CD1c-positive myeloid dendritic cell (primary cell): Measurements from ENCODE around the gene ALOX12B.
"Not testable (repeated sequence)": the region's sequence is repeated elsewhere in the genome, so short reads cannot be mapped to it uniquely, and the experiment has no call there.

Source experiments
- DNase-seq: peaks from one replicate; pipeline ENCODE4 v3.0.0-alpha.2; 2016; ENCODE audit errors: extremely low spot score

ALOX12B gene

GRCh38 chr17:8064561-8065019 lies 22.9 kb downstream of the ALOX12B start:
- DNase-seq = no peak

DNA sequence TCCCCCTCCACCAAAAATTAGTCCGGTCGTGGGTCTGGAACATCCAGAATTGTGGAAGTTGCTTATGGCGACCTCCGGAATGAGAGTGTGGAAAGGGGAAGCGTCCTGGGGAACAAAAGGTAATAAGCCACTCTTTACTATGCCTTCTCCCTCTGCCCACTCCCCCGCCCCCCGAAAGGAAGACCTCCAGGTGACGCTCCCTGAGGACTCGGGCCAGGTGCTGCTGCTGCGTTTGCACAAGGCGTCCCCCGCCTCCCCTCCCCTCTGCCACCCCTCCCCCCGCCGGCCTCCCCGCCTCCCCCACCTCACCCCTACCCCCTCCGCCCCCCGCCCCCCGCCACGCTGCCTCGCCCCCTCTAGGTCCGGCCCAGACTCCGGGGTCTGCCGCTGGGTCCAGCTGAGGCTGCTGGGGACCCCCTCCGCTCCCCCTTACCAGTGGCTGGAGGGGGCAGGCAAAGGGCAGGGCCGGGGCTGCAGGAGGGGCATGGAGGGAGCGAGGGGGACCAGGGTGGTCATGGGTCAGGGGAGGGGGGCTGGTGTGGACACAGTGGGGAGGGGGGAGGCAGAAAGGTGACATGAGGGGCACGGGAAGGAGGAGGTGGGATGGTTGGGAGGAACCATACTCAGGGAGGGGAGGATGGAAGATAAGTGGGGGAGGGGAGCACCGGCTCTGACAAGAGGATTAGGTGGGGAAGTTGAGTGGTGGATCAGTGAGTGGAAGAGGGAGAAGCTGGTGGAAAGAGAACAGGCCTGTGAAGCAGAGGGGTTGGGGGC lies 23.6 kb downstream of the ALOX12B start:
- DNase-seq = peak; percentile 29

- no peak for DNase-seq
Measured at GRCh38 chr17:8062807-8063483, 24.6 kb downstream of the ALOX12B start.

DNA sequence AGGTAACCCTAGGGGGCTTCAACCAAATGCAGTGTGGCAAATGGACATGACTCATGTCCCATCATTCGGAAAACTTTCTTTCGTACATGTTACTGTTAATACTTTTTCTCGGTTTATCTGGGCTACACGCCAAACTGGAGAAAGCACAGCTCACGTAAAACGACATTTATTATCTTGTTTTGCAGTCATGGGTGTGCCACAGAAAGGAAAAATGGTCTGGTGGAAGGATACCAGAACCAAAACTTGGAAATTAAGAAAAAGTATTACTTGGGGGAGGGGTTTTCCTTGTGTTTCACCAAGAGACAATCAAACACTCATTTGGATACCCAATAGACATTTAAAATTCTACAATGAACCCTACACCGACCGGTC lies 25.1 kb downstream of the ALOX12B start:
- no peak for DNase-seq

- DNase-seq = not testable (repeated sequence)
Measured at GRCh38 chr17:8061851-8062250, 25.7 kb downstream of the ALOX12B start.

GRCh38 chr17:8060274-8060673 lies 27.2 kb downstream of the ALOX12B start:
- peak; percentile 91 for DNase-seq

GRCh38 chr17:8059131-8059530 lies 28.4 kb downstream of the ALOX12B start:
- DNase-seq = no peak

DNA sequence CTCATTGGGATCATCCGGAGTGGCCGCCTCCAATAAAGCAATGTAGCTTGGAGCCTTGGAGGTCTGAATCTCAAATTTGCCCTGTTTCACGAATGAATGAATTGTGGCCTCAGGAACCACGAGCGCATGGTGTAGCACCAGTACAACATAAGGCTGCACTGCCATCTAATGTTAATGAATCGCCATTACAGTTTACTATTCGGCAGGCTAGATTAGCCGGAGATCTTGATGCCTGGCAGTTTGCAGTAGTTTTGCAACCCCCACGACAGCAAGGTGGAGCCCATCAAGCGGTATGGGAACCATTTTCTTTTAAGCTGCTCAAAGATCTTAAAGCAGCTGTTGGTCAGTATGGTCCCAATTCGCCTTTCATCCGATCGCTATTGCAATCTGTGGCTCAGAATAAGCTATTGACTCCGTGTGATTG lies 29.8 kb downstream of the ALOX12B start:
- DNase-seq = peak; percentile 88

DNA sequence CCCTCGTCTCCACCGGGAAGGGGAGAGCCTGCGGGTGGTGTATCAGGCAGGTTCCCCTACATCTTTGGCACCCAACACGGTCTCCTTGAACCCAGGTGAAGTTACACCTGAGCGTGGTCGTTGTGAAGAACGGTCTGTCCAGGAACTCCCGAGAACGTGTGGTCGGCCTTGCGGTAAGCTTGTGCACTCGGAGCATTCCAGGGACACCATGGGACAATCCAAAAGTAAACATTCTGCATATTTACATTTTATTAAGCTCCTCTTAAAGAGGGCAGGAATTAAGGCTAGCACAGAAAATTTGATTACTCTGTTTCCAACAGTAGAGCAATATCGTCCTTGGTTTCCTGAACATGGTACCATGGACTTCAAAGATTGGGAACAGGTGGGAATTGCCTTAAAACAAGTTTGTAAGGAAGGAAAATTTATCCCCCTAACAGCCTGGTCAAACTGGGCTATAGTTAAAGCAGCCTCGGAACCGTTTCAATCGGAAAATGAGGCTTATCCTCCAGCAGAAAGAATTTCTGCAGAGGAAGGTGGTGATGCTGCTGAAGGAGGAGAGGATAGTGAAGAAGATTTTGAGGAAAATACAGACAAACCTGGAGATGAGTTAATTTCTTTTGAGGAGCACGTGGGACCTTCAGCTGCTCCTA lies 30.4 kb downstream of the ALOX12B start:
- no peak for DNase-seq

GRCh38 chr17:8056232-8056975 lies 31.1 kb downstream of the ALOX12B start:
- DNase-seq = peak; percentile 90

DNA sequence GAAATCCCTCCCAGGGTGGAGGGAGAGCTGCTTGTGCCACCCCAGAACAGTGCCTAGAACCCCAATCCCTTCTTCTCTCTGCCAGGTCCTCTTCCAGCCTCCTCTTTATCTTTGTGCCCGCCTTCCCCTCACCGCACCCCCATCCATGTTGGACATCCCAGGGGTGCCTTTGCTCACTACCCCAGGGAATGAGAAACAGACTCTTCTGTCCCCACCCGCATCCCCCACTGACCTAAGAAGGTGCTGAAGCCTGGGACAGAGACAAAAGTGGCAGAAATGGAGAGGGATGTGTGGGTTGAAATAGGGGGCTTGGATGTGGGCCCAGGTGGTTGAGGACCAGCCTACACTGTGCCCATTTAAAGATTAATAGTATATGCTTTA lies 31.7 kb downstream of the ALOX12B start:
- no peak for DNase-seq

DNA sequence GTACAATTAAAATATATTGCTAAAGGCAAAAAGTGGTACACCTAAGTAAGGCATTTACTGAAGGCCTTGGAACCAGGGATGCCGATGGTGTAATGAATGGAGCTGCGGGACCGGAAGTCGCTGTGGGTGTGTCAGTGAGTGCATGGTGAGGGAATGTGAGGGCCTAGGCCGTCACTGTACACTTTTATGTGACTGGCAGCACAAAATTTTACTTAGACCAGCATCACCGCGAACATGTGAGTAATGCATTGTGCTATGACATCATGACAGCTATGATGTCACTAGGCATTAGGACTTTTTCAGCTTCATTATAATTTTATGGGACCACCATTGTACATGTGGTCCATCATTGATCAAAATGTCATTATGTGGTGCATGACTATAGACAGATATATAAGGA lies 33.9 kb downstream of the ALOX12B start:
- no peak for DNase-seq

GRCh38 chr17:8052256-8053252 lies 35.0 kb downstream of the ALOX12B start:
- DNase-seq = no peak

DNA sequence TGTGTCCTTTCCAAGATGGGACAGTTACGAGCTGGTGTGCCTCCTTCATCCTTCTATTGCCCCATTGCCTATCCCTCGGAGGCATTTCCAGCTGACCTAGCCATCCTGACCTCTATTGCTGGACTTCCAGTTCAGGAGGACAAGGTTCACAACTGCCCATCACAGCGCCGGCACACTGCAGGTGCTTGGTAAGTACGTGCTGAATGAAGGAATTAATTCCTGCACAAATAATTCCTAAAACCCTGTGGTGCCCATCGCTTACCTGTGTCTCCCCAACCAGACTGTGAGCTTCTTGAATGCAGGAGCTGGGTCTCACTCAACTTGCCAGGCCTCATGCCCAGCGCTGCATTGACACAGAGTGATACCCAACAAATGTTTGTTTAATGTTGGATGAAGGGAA lies 35.7 kb downstream of the ALOX12B start:
- DNase-seq = no peak

- no peak for DNase-seq
Measured at GRCh38 chr17:8048736-8049135, 38.8 kb downstream of the ALOX12B start.

DNA sequence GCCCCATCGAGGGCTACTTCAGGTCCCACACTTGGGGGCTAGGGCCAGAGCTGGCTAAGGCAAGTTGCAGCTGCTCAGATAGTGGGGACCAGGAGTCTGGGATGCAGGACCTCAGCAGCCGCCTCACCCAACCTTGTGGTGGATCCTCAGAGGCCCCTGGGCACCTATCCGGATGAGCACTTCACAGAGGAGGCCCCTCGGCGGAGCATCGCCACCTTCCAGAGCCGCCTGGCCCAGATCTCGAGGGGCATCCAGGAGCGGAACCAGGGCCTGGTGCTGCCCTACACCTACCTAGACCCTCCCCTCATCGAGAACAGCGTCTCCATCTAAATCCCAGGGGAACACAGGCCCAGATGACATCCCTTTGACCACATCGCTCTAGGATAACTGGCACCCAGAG lies 39.3 kb downstream of the ALOX12B start:
- no peak for DNase-seq

- no peak for DNase-seq
Measured at GRCh38 chr17:8047769-8048110, 39.8 kb downstream of the ALOX12B start.

DNA sequence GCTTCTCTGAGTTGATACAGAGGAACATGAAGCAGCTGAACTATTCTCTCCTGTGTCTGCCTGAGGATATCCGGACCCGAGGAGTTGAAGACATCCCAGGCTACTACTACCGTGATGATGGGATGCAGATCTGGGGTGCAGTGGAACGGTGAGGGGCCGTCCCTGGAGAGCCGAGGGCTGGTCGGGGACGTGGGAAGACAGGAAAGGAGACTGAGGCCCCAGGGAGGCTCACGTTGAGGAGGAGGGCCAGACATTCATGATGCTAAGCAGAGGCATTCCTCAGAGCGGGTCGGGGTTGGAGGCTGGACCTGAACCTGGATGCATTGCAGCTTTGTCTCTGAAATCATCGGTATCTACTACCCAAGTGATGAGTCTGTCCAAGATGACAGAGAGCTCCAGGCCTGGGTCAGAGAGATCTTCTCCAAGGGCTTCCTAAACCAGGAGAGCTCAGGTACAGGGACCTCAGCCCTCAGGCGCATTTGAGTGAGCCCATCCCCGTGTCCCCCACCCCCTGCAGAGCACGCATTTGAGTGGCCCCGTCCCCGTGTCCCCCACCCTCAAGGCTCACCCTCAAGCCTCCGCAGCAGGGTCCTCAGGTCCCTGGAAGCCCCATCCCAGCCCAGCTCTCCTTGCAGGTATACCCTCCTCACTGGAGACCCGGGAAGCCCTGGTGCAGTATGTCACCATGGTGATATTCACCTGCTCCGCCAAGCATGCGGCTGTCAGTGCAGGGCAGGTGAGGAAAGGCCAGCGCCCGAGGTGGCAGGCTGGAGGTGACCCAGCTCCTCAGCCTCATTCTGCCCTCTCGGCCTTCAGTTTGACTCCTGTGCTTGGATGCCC lies 40.4 kb downstream of the ALOX12B start:
- no peak for DNase-seq

- no peak for DNase-seq
Measured at GRCh38 chr17:8046306-8046928, 41.1 kb downstream of the ALOX12B start.
